OCI-LY7 (cell line): ENCODE results near the gene TNFSF13.

ENCODE experiments used
- CTCF ChIP-seq: fragments of 200-600 bp; sonication (generic); conservative IDR thresholded peaks from 2 replicates; pipeline ENCODE4 v1.5.1; 2014; ENCODE audit warnings: mild to moderate bottlenecking, antibody characterized with exemption, low read length, moderate library complexity, mixed read lengths
- EZH2phosphoT487 ChIP-seq: fragments of 200-600 bp; sonication (generic); IDR thresholded peaks from 2 replicates; pipeline ENCODE4 v1.6.1; 2018; ENCODE audit warnings: low read depth, borderline replicate concordance, mild to moderate bottlenecking, mixed run types, antibody characterized with exemption, low read length, moderate library complexity, mixed read lengths

- TF ChIP-seq CTCF (no peak), EZH2phosphoT487 (no peak)
Measured at GRCh38 chr17:7544911-7545310, 13.6 kb upstream of the TNFSF13 start.
